ENCODE measurements around the gene PLPPR1.

DNA sequence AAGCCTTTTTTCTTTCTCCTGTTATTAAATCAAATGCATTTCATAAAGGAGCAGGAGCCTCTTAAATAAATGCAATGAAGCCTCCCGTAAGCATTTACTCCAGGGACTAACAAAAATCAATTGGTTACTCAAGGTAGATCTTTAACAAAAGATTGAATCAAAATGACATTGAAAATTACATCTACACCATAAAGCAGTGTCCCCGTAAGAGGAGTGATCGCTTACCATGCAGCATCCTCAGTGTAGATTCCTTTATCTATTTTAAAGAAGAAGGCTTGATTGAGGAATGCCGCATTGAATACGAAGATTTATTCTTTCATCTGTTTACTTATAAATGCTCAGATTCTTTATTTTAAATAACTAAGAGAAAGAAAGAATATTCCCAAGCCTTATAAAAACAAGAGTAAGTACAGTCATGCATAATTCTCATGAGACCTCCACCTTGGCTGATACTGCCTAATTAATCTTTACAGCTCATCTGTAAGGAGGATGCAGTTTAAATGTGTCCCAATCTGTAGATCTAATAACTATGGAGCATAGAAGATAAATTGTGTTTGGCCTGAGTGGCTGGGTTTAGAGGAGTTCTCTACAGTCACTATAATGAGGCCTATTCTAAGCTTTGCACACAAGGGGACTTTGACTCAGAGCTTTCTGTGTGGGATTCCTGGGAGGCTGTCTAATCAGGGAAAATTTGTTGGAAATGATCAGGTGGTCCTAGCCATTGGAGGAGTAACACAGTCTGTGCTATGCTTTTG is 55.1 kb downstream of the PLPPR1 start:
- TF ChIP-seq, protein P1, sequence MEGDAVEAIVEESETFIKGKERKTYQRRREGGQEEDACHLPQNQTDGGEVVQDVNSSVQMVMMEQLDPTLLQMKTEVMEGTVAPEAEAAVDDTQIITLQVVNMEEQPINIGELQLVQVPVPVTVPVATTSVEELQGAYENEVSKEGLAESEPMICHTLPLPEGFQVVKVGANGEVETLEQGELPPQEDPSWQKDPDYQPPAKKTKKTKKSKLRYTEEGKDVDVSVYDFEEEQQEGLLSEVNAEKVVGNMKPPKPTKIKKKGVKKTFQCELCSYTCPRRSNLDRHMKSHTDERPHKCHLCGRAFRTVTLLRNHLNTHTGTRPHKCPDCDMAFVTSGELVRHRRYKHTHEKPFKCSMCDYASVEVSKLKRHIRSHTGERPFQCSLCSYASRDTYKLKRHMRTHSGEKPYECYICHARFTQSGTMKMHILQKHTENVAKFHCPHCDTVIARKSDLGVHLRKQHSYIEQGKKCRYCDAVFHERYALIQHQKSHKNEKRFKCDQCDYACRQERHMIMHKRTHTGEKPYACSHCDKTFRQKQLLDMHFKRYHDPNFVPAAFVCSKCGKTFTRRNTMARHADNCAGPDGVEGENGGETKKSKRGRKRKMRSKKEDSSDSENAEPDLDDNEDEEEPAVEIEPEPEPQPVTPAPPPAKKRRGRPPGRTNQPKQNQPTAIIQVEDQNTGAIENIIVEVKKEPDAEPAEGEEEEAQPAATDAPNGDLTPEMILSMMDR (conservative IDR thresholded peaks at IDR 0.05), result no peak
- no peak for TF ChIP-seq ZFX (IDR thresholded peaks at IDR 0.05)
